Measurements from ENCODE around the gene HLCS. TPM values are rescaled to one million over a fixed set of nuclear protein-coding genes. Genes with fewer than 3 reads are reported as not detected.

The HLCS gene
- total RNA-seq, 1 donor from 2014 or later: 25.0 TPM

- H3K27ac ChIP-seq: no peak overlapping the region
- H3K4me1 ChIP-seq: no peaks in the 10 kb centered on the region
- no peak overlapping the region for H3K9ac ChIP-seq
- H4K20me1 ChIP-seq (ENCODE audit: low read depth): no peaks in the 10 kb centered on the region
- DNase-seq (ENCODE audit: low spot score): no peak
- H3K4me1 Mint-ChIP-seq: peaks cover 6% of the 10 kb centered on the region
- no peaks in the 10 kb centered on the region for H3K36me3 ChIP-seq
- no peaks in the 10 kb centered on the region for H3K9me3 ChIP-seq (ENCODE audit: low read depth)
- peaks cover 5% of the 10 kb centered on the region for H3K36me3 Mint-ChIP-seq
- peak overlapping the region; percentile 93 for H3K27ac Mint-ChIP-seq
- peaks cover 5% of the 10 kb centered on the region for H3K27me3 Mint-ChIP-seq (ENCODE audit: insufficient read depth, low read depth)
- no peak overlapping the region for H3K4me2 ChIP-seq
- no peaks in the 10 kb centered on the region for H3F3A ChIP-seq (ENCODE audit: low read depth)
- no peaks in the 10 kb centered on the region for H3K79me2 ChIP-seq (ENCODE audit: low read depth)
- TF ChIP-seq CTCF (IDR thresholded peaks at IDR 0.05) (no peak), EZH2 (IDR thresholded peaks at IDR 0.05) (no peak), EZH2phosphoT487 (IDR thresholded peaks at IDR 0.05) (no peak)
- no peaks in the 10 kb centered on the region for H3K27me3 ChIP-seq
- no peak overlapping the region for H2AFZ ChIP-seq (replicated peaks)
- no peak overlapping the region for H3K4me3 Mint-ChIP-seq
- H3K9me3 Mint-ChIP-seq: no peaks in the 10 kb centered on the region
- H3K4me3 ChIP-seq: no peak overlapping the region
Measured at GRCh38 chr21:36729310-36729970, 237.0 kb downstream of the HLCS start.

- no peaks in the 10 kb centered on the region for H3K9me3 Mint-ChIP-seq
- peaks cover 3% of the 10 kb centered on the region for H3K27me3 Mint-ChIP-seq (ENCODE audit: insufficient read depth, low read depth)
Measured at GRCh38 chr21:36728371-36729111, 237.9 kb downstream of the HLCS start.

GRCh38 chr21:36727866-36728265, 238.6 kb downstream of the HLCS start:
- no peak overlapping the region for H3K27ac ChIP-seq
- TF ChIP-seq CTCF (IDR thresholded peaks at IDR 0.05) (peak; percentile 44), EZH2 (IDR thresholded peaks at IDR 0.05) (no peak)
- no peaks in the 10 kb centered on the region for H3F3A ChIP-seq (ENCODE audit: low read depth)
- H3K79me2 ChIP-seq (ENCODE audit: low read depth): no peaks in the 10 kb centered on the region
- H3K36me3 Mint-ChIP-seq: peaks cover 5% of the 10 kb centered on the region
- no peak overlapping the region for H3K9ac ChIP-seq
- no peak overlapping the region for H3K4me2 ChIP-seq
- no peak overlapping the region for H3K27ac Mint-ChIP-seq
- DNase-seq (ENCODE audit: low spot score): peak; percentile 45
- H3K4me3 Mint-ChIP-seq: no peak overlapping the region
- no peaks in the 10 kb centered on the region for H4K20me1 ChIP-seq (ENCODE audit: low read depth)
- no peak overlapping the region for H3K4me3 ChIP-seq
- H3K36me3 ChIP-seq: no peaks in the 10 kb centered on the region
- no peaks in the 10 kb centered on the region for H3K9me3 Mint-ChIP-seq
- no peaks in the 10 kb centered on the region for H3K9me3 ChIP-seq (ENCODE audit: low read depth)
- H3K4me1 Mint-ChIP-seq: peaks cover 9% of the 10 kb centered on the region
- peaks cover 6% of the 10 kb centered on the region for H3K27me3 Mint-ChIP-seq (ENCODE audit: insufficient read depth, low read depth)
- peaks cover 4% of the 10 kb centered on the region for H3K4me1 ChIP-seq
- H3K27me3 ChIP-seq: no peaks in the 10 kb centered on the region
- H2AFZ ChIP-seq (replicated peaks): no peak overlapping the region

More at GRCh38 chr21:36728371-36729111, 237.9 kb downstream of the HLCS start:
- no peaks in the 10 kb centered on the region for H3F3A ChIP-seq (ENCODE audit: low read depth)
- H3K9me3 ChIP-seq (ENCODE audit: low read depth): no peaks in the 10 kb centered on the region
- H3K79me2 ChIP-seq (ENCODE audit: low read depth): no peaks in the 10 kb centered on the region
- DNase-seq (ENCODE audit: low spot score): no peak
- peaks cover 5% of the 10 kb centered on the region for H3K36me3 Mint-ChIP-seq
- no peak overlapping the region for H2AFZ ChIP-seq (replicated peaks)
- H3K27ac Mint-ChIP-seq: no peak overlapping the region
- no peak overlapping the region for H3K4me3 Mint-ChIP-seq
- H3K36me3 ChIP-seq: no peaks in the 10 kb centered on the region
- no peak overlapping the region for H3K27ac ChIP-seq
- H3K27me3 ChIP-seq: no peaks in the 10 kb centered on the region
- peaks cover 9% of the 10 kb centered on the region for H3K4me1 Mint-ChIP-seq
- H3K4me3 ChIP-seq: no peak overlapping the region
- no peaks in the 10 kb centered on the region for H4K20me1 ChIP-seq (ENCODE audit: low read depth)
- H3K9ac ChIP-seq: no peak overlapping the region
- H3K4me1 ChIP-seq: peaks cover 4% of the 10 kb centered on the region
- H3K4me2 ChIP-seq: no peak overlapping the region
- no peak for TF ChIP-seq EZH2phosphoT487 (IDR thresholded peaks at IDR 0.05)
- no peak for TF ChIP-seq EZH2 (IDR thresholded peaks at IDR 0.05)
- TF ChIP-seq CTCF (IDR thresholded peaks at IDR 0.05): no peak
